ENCODE data around the gene VMP1. TPM values are rescaled to one million over a fixed set of nuclear protein-coding genes. Genes with fewer than 3 reads are reported as not detected.
"Not testable (repeated sequence)": the region's sequence is repeated elsewhere in the genome, so short reads cannot be mapped to it uniquely, and the experiment has no call there.

VMP1 gene
- total RNA-seq, 2 experiments from 2014 or later, result 122 to 123 TPM

- Mint-ChIP-seq H3K4me3 (no peak overlapping the region), H3K27ac (no peak overlapping the region), H3K27me3 (ENCODE audit: low read depth) (no peaks in the 10 kb centered on the region), H3K36me3 (ENCODE audit: low read depth) (peaks cover 20% of the 10 kb centered on the region), H3K9me3 (ENCODE audit: insufficient read depth) (no peaks in the 10 kb centered on the region), H3K4me1 (ENCODE audit: low read depth) (peaks cover 4% of the 10 kb centered on the region)
- ATAC-seq (no peak), DNase-seq (no peak)
- ChIA-PET CTCF (interaction anchor here (0.7 to 1.5 kb wide), 4 partner anchors 15 to 352 kb away, joined by 3 to 4 read pairs (median 3); no protein-coding TSS in a partner anchor), POLR2A (interaction anchor here (0.7 kb wide), 1 partner anchor 208 kb away, joined by 3 read pairs; no protein-coding TSS in a partner anchor)
Observed at GRCh38 chr17:59872351-59872750, 164.9 kb downstream of the VMP1 start.

- H3K9me3 Mint-ChIP-seq (ENCODE audit: insufficient read depth); H3K4me3 Mint-ChIP-seq; H3K27me3 Mint-ChIP-seq (ENCODE audit: low read depth); H3K27ac Mint-ChIP-seq; DNase-seq; ATAC-seq; H3K4me1 Mint-ChIP-seq (ENCODE audit: low read depth); POLR2A ChIA-PET: not testable (repeated sequence)
- CTCF ChIA-PET, result interaction anchor here (1.3 to 1.5 kb wide), 3 partner anchors 14 to 41 kb away, joined by 3 to 4 read pairs (median 3); no protein-coding TSS in a partner anchor
- H3K36me3 Mint-ChIP-seq (ENCODE audit: low read depth), result peaks cover 24% of the 10 kb centered on the region
Observed at GRCh38 chr17:59873414-59873813, 166.0 kb downstream of the VMP1 start.

DNA sequence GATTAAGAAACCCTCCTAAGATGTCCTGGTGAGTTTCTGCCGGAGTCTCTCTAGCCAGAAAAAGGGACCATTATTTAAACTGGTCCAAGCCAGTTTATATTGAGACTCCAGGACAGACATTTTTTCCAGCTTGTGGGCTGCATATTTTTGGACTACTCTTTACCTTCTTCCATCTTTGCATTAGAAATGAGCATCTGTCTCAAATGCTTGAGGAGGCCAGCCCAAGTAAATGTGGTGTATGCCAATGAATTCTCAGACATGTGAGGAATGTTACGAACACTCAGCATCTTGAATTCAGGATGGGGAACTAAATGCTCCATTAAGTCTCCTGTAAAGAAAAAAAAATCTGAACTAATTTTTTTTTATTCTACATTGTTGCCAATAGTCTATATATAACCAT is 166.9 kb downstream of the VMP1 start:
- no peaks in the 10 kb centered on the region for H3K4me1 Mint-ChIP-seq (ENCODE audit: low read depth)
- no peak for ATAC-seq
- H3K27me3 Mint-ChIP-seq (ENCODE audit: low read depth), result no peaks in the 10 kb centered on the region
- H3K9me3 Mint-ChIP-seq (ENCODE audit: insufficient read depth), result no peaks in the 10 kb centered on the region
- H3K36me3 Mint-ChIP-seq (ENCODE audit: low read depth), result peaks cover 23% of the 10 kb centered on the region
- ChIA-PET POLR2A (no interaction called here), CTCF (no interaction called here)
- H3K27ac Mint-ChIP-seq, result peak overlapping the region; percentile 25
- no peak overlapping the region for H3K4me3 Mint-ChIP-seq
- no peak for DNase-seq

DNA sequence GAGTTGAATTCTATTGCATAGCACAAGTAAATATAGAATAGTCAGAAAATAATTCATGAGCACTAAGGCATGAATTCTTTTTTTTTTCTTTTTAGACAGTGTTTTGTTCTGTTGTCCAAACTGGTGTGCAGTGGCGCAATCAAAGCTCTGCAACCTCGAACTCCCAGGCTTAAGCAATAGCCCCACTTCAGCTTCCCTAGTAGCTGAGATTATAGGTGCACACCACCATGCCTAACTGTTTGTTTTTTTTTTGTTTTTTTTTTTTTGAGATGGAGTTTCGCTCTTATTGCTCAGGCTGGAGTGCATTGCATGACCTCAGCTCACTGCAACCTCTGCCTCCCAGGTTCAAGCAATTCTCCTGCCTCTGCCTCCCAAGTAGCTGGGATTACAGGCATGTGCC is 168.7 kb downstream of the VMP1 start:
- ChIA-PET POLR2A (no interaction called here), CTCF (interaction anchor here (0.8 kb wide), 1 partner anchor 130 kb away, joined by 3 read pairs; no protein-coding TSS in a partner anchor)
- H3K4me3 Mint-ChIP-seq, result no peak overlapping the region
- ATAC-seq (no peak), DNase-seq (no peak)
- H3K36me3 Mint-ChIP-seq (ENCODE audit: low read depth), result peaks cover 28% of the 10 kb centered on the region
- no peaks in the 10 kb centered on the region for H3K27me3 Mint-ChIP-seq (ENCODE audit: low read depth)
- H3K27ac Mint-ChIP-seq, result no peak overlapping the region
- H3K4me1 Mint-ChIP-seq (ENCODE audit: low read depth), result no peaks in the 10 kb centered on the region
- H3K9me3 Mint-ChIP-seq (ENCODE audit: insufficient read depth), result no peaks in the 10 kb centered on the region

GRCh38 chr17:59877965-59878364 is 170.5 kb downstream of the VMP1 start:
- no peak for ATAC-seq
- no peak overlapping the region for H3K27ac Mint-ChIP-seq
- no peak overlapping the region for H3K4me3 Mint-ChIP-seq
- POLR2A ChIA-PET, result no interaction called here
- no peak for DNase-seq
- no peaks in the 10 kb centered on the region for H3K9me3 Mint-ChIP-seq (ENCODE audit: insufficient read depth)
- H3K4me1 Mint-ChIP-seq (ENCODE audit: low read depth), result no peaks in the 10 kb centered on the region
- CTCF ChIA-PET, result interaction anchor here (1.0 kb wide), 1 partner anchor 25 kb away, joined by 3 read pairs; no protein-coding TSS in a partner anchor
- peaks cover 26% of the 10 kb centered on the region for H3K36me3 Mint-ChIP-seq (ENCODE audit: low read depth)
- H3K27me3 Mint-ChIP-seq (ENCODE audit: low read depth), result no peaks in the 10 kb centered on the region

GRCh38 chr17:59878624-59879023 is 171.2 kb downstream of the VMP1 start:
- no peaks in the 10 kb centered on the region for H3K27me3 Mint-ChIP-seq (ENCODE audit: low read depth)
- ChIA-PET POLR2A (no interaction called here), CTCF (no interaction called here)
- H3K27ac Mint-ChIP-seq, result no peak overlapping the region
- peaks cover 29% of the 10 kb centered on the region for H3K36me3 Mint-ChIP-seq (ENCODE audit: low read depth)
- DNase-seq (no peak), ATAC-seq (no peak)
- H3K9me3 Mint-ChIP-seq (ENCODE audit: insufficient read depth), result no peaks in the 10 kb centered on the region
- H3K4me1 Mint-ChIP-seq (ENCODE audit: low read depth), result no peaks in the 10 kb centered on the region
- H3K4me3 Mint-ChIP-seq, result no peak overlapping the region

- ChIA-PET CTCF (no interaction called here), POLR2A (no interaction called here)
- no peaks in the 10 kb centered on the region for H3K27me3 Mint-ChIP-seq (ENCODE audit: low read depth)
- ATAC-seq (no peak), DNase-seq (no peak)
- peaks cover 44% of the 10 kb centered on the region for H3K36me3 Mint-ChIP-seq (ENCODE audit: low read depth)
- peaks cover 4% of the 10 kb centered on the region for H3K4me1 Mint-ChIP-seq (ENCODE audit: low read depth)
- no peak overlapping the region for H3K4me3 Mint-ChIP-seq
- H3K9me3 Mint-ChIP-seq (ENCODE audit: insufficient read depth), result no peaks in the 10 kb centered on the region
- no peak overlapping the region for H3K27ac Mint-ChIP-seq
Observed at GRCh38 chr17:59884861-59885260, 177.4 kb downstream of the VMP1 start.

GRCh38 chr17:59888145-59888750 is 180.8 kb downstream of the VMP1 start:
- ATAC-seq (no peak), DNase-seq (no peak)
- Mint-ChIP-seq H3K27me3 (ENCODE audit: low read depth) (no peaks in the 10 kb centered on the region), H3K27ac (no peak overlapping the region), H3K9me3 (ENCODE audit: insufficient read depth) (no peaks in the 10 kb centered on the region), H3K4me3 (no peak overlapping the region), H3K36me3 (ENCODE audit: low read depth) (peaks cover 49% of the 10 kb centered on the region), H3K4me1 (ENCODE audit: low read depth) (peaks cover 25% of the 10 kb centered on the region)
- ChIA-PET POLR2A (no interaction called here), CTCF (interaction anchor here (1.0 to 1.2 kb wide), 2 partner anchors 15 to 31 kb away, joined by 3 read pairs; no protein-coding TSS in a partner anchor)

GRCh38 chr17:59890720-59891119 is 183.3 kb downstream of the VMP1 start:
- POLR2A ChIA-PET, result interaction anchor here (1.0 kb wide), 1 partner anchor 53 kb away, joined by 3 read pairs; no protein-coding TSS in a partner anchor
- no peak for ATAC-seq

More at GRCh38 chr17:59890720-59891119, 183.3 kb downstream of the VMP1 start:
- no peak for DNase-seq
- peaks cover 39% of the 10 kb centered on the region for H3K36me3 Mint-ChIP-seq (ENCODE audit: low read depth)
- H3K4me3 Mint-ChIP-seq, result peak overlapping the region; percentile 32
- H3K9me3 Mint-ChIP-seq (ENCODE audit: insufficient read depth), result no peaks in the 10 kb centered on the region
- CTCF ChIA-PET, result interaction anchor here (0.9 to 4.3 kb wide), 4 partner anchors 10 to 156 kb away, joined by 3 to 21 read pairs (median 3); no protein-coding TSS in a partner anchor
- peaks cover 39% of the 10 kb centered on the region for H3K4me1 Mint-ChIP-seq (ENCODE audit: low read depth)
- no peaks in the 10 kb centered on the region for H3K27me3 Mint-ChIP-seq (ENCODE audit: low read depth)
- H3K27ac Mint-ChIP-seq, result peak overlapping the region; percentile 48

Small RNAs within 50 kb of the gene (microRNA-seq; reads per million reads assigned to microRNA genes)
- gene MIR21, result 334,174 reads per million, percentile 100 among the genes with 10 or more reads in this experiment

Other genes starting within 250 kb of the VMP1 start
- 10 to 100 TPM; 17.7 to 20.8 TPM for gene DHX40, start 142.0 kb upstream of the VMP1 start, total RNA-seq
- gene CLTC, start 87.8 kb upstream of the VMP1 start, total RNA-seq, result 100 to 1,000 TPM; 126 to 131 TPM
- 10 to 100 TPM; 21.5 to 24.7 TPM for gene PTRH2, start 224 bp upstream of the VMP1 start, total RNA-seq
- gene TUBD1, start 185.3 kb downstream of the VMP1 start, total RNA-seq, result 10 to 100 TPM; 14.5 to 14.7 TPM
- 10 to 100 TPM; 47.5 to 48.7 TPM for gene RPS6KB1, start 185.5 kb downstream of the VMP1 start, total RNA-seq

All from activated CD8-positive, alpha-beta T cell treated with anti-CD3 and anti-CD28 coated beads, Interleukin-2, amount 10 ng/mL, durations not matched to agents 7 days and 5 days (primary cell).